LoVo (cell line): ENCODE results near the gene FIBP.

Source experiments
- DNase-seq: peaks from one replicate; pipeline ENCODE4 v3.0.0-alpha.2; 2016; ENCODE audit warnings: low spot score

The FIBP gene

DNA sequence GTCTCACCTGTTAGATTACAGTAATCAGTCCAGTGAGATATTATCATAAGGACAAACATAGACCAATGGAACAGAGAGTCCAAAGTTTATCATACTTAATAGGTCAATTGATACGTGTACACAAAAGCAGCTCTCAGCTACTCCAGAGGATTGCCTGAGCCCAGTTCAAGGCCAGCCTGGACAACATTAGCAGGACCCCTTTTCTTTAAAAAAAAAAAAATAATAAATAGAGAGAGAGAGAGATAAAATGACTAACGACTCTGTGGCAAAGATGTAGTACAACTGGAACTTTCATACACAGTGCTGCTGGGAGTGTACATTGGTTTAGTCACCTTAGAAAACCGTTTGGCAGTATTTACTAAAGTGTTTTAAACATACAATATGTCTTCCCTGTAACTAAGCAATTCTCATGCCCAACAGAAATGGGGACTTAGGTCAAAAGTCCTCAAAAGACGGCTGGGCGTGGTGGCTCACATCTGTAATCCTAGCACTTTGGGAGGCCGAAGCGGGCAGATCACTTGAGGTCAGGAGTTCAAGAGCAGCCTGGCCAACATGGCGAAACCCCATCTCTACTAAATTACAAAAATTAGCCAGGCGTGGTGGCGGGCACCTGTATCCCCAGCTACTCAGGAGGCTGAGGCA is 43.9 kb downstream of the FIBP start:
- no peak for DNase-seq

- no peak for DNase-seq
Measured at GRCh38 chr11:65843811-65844210, 44.5 kb downstream of the FIBP start.

DNA sequence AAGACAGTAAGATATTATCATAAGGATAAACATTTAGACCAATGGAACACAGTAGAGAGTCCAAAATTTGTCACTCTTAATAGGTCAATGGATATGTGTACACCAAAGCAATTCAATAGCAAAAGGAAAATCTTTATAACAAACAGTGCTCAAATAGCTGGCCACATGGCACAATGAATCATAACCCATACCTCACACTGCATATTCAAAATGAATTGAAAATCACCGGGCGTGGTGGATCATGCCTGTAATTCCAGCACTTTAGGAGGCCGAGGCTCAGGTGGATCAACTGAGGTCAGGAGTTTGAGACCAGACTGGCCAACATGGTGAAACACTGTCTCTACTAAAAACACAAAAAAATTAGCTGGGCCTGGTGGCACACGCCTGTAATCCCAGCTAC is 46.1 kb downstream of the FIBP start:
- DNase-seq, result no peak

DNA sequence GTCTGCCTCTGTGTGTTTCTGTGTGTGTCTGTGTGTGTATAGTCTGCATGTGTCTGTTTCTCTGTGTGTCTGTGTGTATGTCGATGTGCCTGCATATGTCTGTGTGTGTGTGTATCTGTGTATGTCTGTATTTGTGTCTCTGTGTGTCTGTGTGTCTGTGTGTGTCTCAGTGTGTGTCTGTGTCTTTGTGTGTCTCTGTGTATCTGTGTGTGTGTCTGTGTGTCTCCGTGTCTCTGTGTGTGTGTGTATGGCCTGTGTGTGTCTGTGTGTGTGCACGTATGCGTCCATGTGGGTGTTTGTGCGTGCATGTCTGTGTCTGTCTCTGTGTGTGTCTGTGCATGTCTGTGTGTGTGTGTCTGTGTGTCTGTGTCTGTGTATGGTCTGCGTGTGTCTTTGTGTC is 54.1 kb downstream of the FIBP start:
- no peak for DNase-seq
